PC-9 (cell line): Measurements from ENCODE around the gene NRP1. TPM values are rescaled to one million over a fixed set of nuclear protein-coding genes. Genes with fewer than 3 reads are reported as not detected.

Source experiments
- BruUV-seq: library from RNA; stranded (reverse); fragments of 400-500 nt; replicated peaks from 2 replicates; lab custom pipeline; 2021; lab: Mats Ljungman, UMichigan
- CTCF ChIA-PET: fragments of 300-600 bp; sonication (Branson Sonifier 250); formaldehyde crosslinking; loops from one replicate; lab custom pipeline; 2022; ENCODE audit warnings: antibody characterized with exemption; lab: Charles Lee
- POLR2A ChIA-PET: fragments of 300-600 bp; sonication (Branson Sonifier 250); formaldehyde crosslinking; loops from one replicate; lab custom pipeline; 2022; ENCODE audit warnings: antibody characterized with exemption; ENCODE audit not compliant: unreplicated experiment; lab: Charles Lee
- DNase-seq, 2 experiments: peaks; one replicate each; pipeline versions ENCODE4 v3.0.0 to v3.0.0-alpha.2; 2015 to 2022; ENCODE audit warnings: mixed read lengths in 1 of 2
- H2AFZ ChIP-seq: fragments of 200-600 bp; sonication (generic); 2 replicates; pipeline ENCODE4 v1.8.1; 2017; ENCODE audit warnings: antibody characterized with exemption
- H3F3A ChIP-seq: fragments of 200-600 bp; sonication (generic); 2 replicates; pipeline ENCODE4 v1.8.1; 2017; ENCODE audit warnings: antibody characterized with exemption, mild to moderate bottlenecking, low read depth; ENCODE audit not compliant: insufficient read depth
- H3K27ac ChIP-seq: fragments of 200-600 bp; sonication (generic); 2 replicates; pipeline ENCODE4 v1.6.1; 2016; ENCODE audit warnings: mixed run types
- H3K27me3 ChIP-seq: fragments of 200-600 bp; sonication (generic); 2 replicates; pipeline ENCODE4 v1.6.1; 2016; ENCODE audit warnings: low read depth, mixed run types; ENCODE audit not compliant: insufficient read depth
- H3K36me3 ChIP-seq: fragments of 200-600 bp; sonication (generic); 2 replicates; pipeline ENCODE4 v1.6.1; 2016; ENCODE audit warnings: low read depth, mixed run types
- H3K4me1 ChIP-seq: fragments of 200-600 bp; sonication (generic); replicated peaks from 2 replicates; pipeline ENCODE4 v1.6.1; 2016; ENCODE audit warnings: mixed run types; ENCODE audit not compliant: insufficient read depth
- H3K4me2 ChIP-seq: fragments of 200-600 bp; sonication (generic); 2 replicates; pipeline ENCODE4 v1.6.1; 2017; ENCODE audit warnings: mixed run types
- H3K4me3 ChIP-seq: fragments of 200-600 bp; sonication (generic); 2 replicates; pipeline ENCODE4 v1.6.1; 2016; ENCODE audit warnings: mixed run types
- H3K79me2 ChIP-seq: fragments of 200-600 bp; sonication (generic); 2 replicates; pipeline ENCODE4 v1.6.1; 2017; ENCODE audit warnings: low read depth, mixed run types
- H3K9me2 ChIP-seq: fragments of 200-600 bp; sonication (generic); 2 replicates; pipeline ENCODE4 v1.8.1; 2017; ENCODE audit warnings: mild to moderate bottlenecking; ENCODE audit not compliant: insufficient read depth
- H3K9me3 ChIP-seq: fragments of 200-600 bp; sonication (generic); 2 replicates; pipeline ENCODE4 v1.8.1; 2016; ENCODE audit warnings: low read depth; ENCODE audit not compliant: insufficient read depth
- H4K20me1 ChIP-seq: fragments of 200-600 bp; sonication (generic); 2 replicates; pipeline ENCODE4 v1.8.1; 2017; ENCODE audit not compliant: insufficient read depth
- EZH2 ChIP-seq: fragments of 200-600 bp; sonication (generic); IDR thresholded peaks from 2 replicates; pipeline ENCODE4 v1.8.0; 2017; ENCODE audit warnings: antibody characterized with exemption, low read depth
- intact Hi-C: fragments of 100-400 bp; cut with micrococcal nuclease; formaldehyde crosslinking; loops from one replicate; pipeline ENCODE4 v1.10.0; 2022; ENCODE audit not compliant: unreplicated experiment
- total RNA-seq: library from RNA; stranded (reverse); gene quantifications from 2 replicates; pipeline ENCODE4 v1.2.3, GENCODE V29; 2021
- TF ChIP-seq, protein P1 (sequence below): fragments of 200-600 bp; sonication (generic); conservative IDR thresholded peaks from 2 replicates; pipeline ENCODE4 v1.6.1; 2017; ENCODE audit warnings: mixed run types, antibody characterized with exemption, mild to moderate bottlenecking, moderate library complexity

The NRP1 gene
- total RNA-seq, 1 experiment from 2014 or later = 30.5 TPM

DNA sequence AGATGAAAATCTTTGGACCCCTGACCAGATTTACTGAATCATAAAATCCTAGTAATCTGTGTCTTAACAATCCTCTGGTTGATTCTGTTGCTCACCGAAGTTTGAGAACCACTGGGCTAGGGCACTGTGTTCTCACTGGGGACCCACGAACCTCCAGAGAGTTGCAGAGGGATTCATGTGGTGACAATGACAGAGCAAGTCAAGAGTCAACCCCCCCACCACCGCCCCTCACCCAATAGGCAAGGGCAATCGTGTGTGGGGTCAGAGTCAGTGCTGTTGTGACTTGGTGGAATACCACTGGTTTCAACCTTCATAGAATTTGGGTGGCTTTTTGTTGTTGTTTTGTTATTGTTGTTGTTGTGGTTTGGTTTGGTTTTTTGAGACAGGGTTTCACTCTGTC is 23.5 kb upstream of the NRP1 start:
- DNase-seq = no peak
- H3K27me3 ChIP-seq = no peaks in the 10 kb centered on the region
- ChIA-PET POLR2A (no interaction called here), CTCF (no interaction called here)
- peaks cover 14% of the 10 kb centered on the region for H3K4me1 ChIP-seq
- intact Hi-C loops = no loop called here
- H3K4me2 ChIP-seq = no peak overlapping the region
- no peak overlapping the region for H2AFZ ChIP-seq
- no peak overlapping the region for H3K4me3 ChIP-seq
- H4K20me1 ChIP-seq = no peaks in the 10 kb centered on the region
- no TSS peak for BruUV-seq
- H3K79me2 ChIP-seq = no peaks in the 10 kb centered on the region
- H3K36me3 ChIP-seq = no peaks in the 10 kb centered on the region
- no peak overlapping the region for H3K27ac ChIP-seq
- H3F3A ChIP-seq = no peaks in the 10 kb centered on the region
- no peaks in the 10 kb centered on the region for H3K9me2 ChIP-seq
- H3K9me3 ChIP-seq = no peaks in the 10 kb centered on the region; the same call in 1 of the 2 replicates
- TF ChIP-seq, protein P1, sequence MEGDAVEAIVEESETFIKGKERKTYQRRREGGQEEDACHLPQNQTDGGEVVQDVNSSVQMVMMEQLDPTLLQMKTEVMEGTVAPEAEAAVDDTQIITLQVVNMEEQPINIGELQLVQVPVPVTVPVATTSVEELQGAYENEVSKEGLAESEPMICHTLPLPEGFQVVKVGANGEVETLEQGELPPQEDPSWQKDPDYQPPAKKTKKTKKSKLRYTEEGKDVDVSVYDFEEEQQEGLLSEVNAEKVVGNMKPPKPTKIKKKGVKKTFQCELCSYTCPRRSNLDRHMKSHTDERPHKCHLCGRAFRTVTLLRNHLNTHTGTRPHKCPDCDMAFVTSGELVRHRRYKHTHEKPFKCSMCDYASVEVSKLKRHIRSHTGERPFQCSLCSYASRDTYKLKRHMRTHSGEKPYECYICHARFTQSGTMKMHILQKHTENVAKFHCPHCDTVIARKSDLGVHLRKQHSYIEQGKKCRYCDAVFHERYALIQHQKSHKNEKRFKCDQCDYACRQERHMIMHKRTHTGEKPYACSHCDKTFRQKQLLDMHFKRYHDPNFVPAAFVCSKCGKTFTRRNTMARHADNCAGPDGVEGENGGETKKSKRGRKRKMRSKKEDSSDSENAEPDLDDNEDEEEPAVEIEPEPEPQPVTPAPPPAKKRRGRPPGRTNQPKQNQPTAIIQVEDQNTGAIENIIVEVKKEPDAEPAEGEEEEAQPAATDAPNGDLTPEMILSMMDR = no peak
- TF ChIP-seq EZH2 = no peak

DNA sequence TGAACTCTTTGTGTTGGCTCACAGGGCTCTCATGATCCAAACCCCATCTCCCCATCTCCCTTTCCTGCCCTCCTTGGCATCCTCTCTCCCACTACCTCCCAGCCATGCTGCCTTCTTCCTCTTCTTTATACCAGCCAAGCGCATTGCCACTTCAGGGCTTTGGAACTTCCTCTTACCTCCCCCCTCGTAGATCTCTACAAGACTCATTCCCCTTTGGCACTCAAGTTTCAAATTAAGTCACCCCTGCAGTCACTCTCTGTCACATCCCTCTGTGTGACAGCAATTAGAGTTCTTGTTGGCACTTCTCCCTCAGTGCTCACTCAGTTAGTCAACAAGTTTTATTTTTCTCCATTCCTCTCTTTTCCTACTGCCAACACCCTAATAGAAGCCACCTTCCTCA is 20.8 kb upstream of the NRP1 start:
- intact Hi-C loops = no loop called here
- no peak overlapping the region for H3K27ac ChIP-seq
- no peak overlapping the region; the same call in 1 of the 2 replicates for H2AFZ ChIP-seq
- H3K4me1 ChIP-seq = peaks cover 12% of the 10 kb centered on the region
- POLR2A ChIA-PET = no interaction called here
- no peaks in the 10 kb centered on the region for H3K9me2 ChIP-seq
- H3K4me2 ChIP-seq = no peak overlapping the region
- H3K9me3 ChIP-seq = no peaks in the 10 kb centered on the region
- H3K27me3 ChIP-seq = no peaks in the 10 kb centered on the region
- no peaks in the 10 kb centered on the region for H4K20me1 ChIP-seq
- no peak overlapping the region for H3K4me3 ChIP-seq
- H3K36me3 ChIP-seq = no peaks in the 10 kb centered on the region
- no peaks in the 10 kb centered on the region for H3K79me2 ChIP-seq
- BruUV-seq = no TSS peak
- H3F3A ChIP-seq = no peaks in the 10 kb centered on the region
- CTCF ChIA-PET = no interaction called here
- peak in 1 of 2 experiments; percentile 42 for DNase-seq
- TF ChIP-seq, protein P1 = no peak
- no peak for TF ChIP-seq EZH2

DNA sequence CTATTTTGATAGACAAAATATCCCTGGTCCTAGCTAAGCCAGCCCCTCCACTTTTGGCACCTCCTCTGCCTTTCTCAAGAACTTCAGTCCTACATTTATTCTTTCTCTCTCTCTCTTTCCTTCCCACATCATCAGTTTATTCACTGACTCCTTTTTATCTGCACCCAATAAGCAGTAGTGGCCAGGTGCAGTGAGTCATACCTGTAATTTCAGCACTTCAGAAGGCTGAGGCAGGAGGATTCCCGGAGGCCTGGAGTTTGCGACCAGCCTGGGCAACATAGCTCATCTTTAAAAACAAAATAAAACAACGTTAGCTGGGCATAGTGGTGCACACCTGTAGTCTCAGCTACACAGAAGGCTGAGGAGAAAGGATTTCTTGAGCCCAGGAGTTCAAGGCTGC is 19.4 kb upstream of the NRP1 start:
- H3K27me3 ChIP-seq = no peaks in the 10 kb centered on the region
- H3K36me3 ChIP-seq = no peaks in the 10 kb centered on the region
- no peak overlapping the region for H2AFZ ChIP-seq
- intact Hi-C loops = no loop called here
- BruUV-seq = no TSS peak
- no peaks in the 10 kb centered on the region for H3F3A ChIP-seq
- no peak overlapping the region for H3K4me2 ChIP-seq
- no peak for TF ChIP-seq EZH2
- TF ChIP-seq, protein P1 = no peak
- peaks cover 12% of the 10 kb centered on the region for H3K4me1 ChIP-seq
- H3K79me2 ChIP-seq = no peaks in the 10 kb centered on the region
- H3K9me2 ChIP-seq = no peaks in the 10 kb centered on the region
- no peak overlapping the region for H3K4me3 ChIP-seq
- ChIA-PET POLR2A (no interaction called here), CTCF (no interaction called here)
- no peak overlapping the region for H3K27ac ChIP-seq
- H4K20me1 ChIP-seq = no peaks in the 10 kb centered on the region
- no peak for DNase-seq
- H3K9me3 ChIP-seq = no peaks in the 10 kb centered on the region
